GM23338 (cell line): Measurements from ENCODE around the gene SNX17. TPM values are rescaled to one million over a fixed set of nuclear protein-coding genes. Genes with fewer than 3 reads are reported as not detected.

Source experiments
- ATAC-seq: fragments of 200-7000 bp; cut with Tn5 transposase; 3 replicates; pipeline ENCODE4 v1.9.1; 2020
- DNase-seq: peaks from one replicate; pipeline ENCODE4 v3.0.0-alpha.2; 2015; ENCODE audit warnings: low spot score
- H2AFZ ChIP-seq: fragments of 200-600 bp; sonication (generic); 2 replicates; pipeline ENCODE4 v1.8.0; 2016; ENCODE audit warnings: antibody characterized with exemption, mild to moderate bottlenecking, moderate library complexity
- H3F3A ChIP-seq: fragments of 200-600 bp; sonication (generic); replicated peaks from 2 replicates; pipeline ENCODE4 v1.8.0; 2017; ENCODE audit warnings: antibody characterized with exemption, mixed run types, low read depth
- H3K27ac ChIP-seq: fragments of 200-600 bp; sonication (generic); 2 replicates; pipeline ENCODE4 v1.6.1; 2016; ENCODE audit warnings: low read depth
- H3K27me3 ChIP-seq: fragments of 200-600 bp; sonication (generic); 2 replicates; pipeline ENCODE4 v1.8.0; 2016; ENCODE audit warnings: mild to moderate bottlenecking, mixed run types, moderate library complexity; ENCODE audit not compliant: insufficient read depth
- H3K36me3 ChIP-seq: fragments of 200-600 bp; sonication (generic); 2 replicates; pipeline ENCODE4 v1.8.0; 2016; ENCODE audit warnings: mild to moderate bottlenecking; ENCODE audit not compliant: insufficient read depth
- H3K4me1 ChIP-seq: fragments of 200-600 bp; sonication (generic); 2 replicates; pipeline ENCODE4 v1.8.0; 2016; ENCODE audit warnings: mild to moderate bottlenecking, moderate library complexity; ENCODE audit not compliant: insufficient read depth
- H3K4me2 ChIP-seq: fragments of 200-600 bp; sonication (generic); 2 replicates; pipeline ENCODE4 v1.7.1; 2017; ENCODE audit warnings: mixed run types
- H3K4me3 ChIP-seq: fragments of 200-600 bp; sonication (generic); 2 replicates; pipeline ENCODE4 v1.6.1; 2016; ENCODE audit warnings: mixed run types
- H3K79me2 ChIP-seq: fragments of 200-600 bp; sonication (generic); replicated peaks from 2 replicates; pipeline ENCODE4 v1.8.0; 2017; ENCODE audit warnings: mild to moderate bottlenecking; ENCODE audit not compliant: insufficient read depth
- H3K9me2 ChIP-seq: fragments of 200-600 bp; sonication (generic); 2 replicates; pipeline ENCODE4 v1.8.0; 2017; ENCODE audit not compliant: insufficient read depth
- H4K20me1 ChIP-seq: fragments of 200-600 bp; sonication (generic); replicated peaks from 2 replicates; pipeline ENCODE4 v1.8.0; 2017; ENCODE audit warnings: mild to moderate bottlenecking; ENCODE audit not compliant: insufficient read depth
- H3K27ac Mint-ChIP-seq: 2 replicates; pipeline ENCODE4 v1.8.0; 2020; ENCODE audit warnings: inconsistent platforms, mild to moderate bottlenecking, moderate library complexity, mixed read lengths
- H3K27me3 Mint-ChIP-seq: 3 replicates; pipeline ENCODE4 v1.8.0; 2022; ENCODE audit warnings: low read depth, mild to moderate bottlenecking, moderate library complexity, mixed read lengths, inconsistent platforms; ENCODE audit not compliant: insufficient read depth, poor library complexity
- H3K36me3 Mint-ChIP-seq: 3 replicates; pipeline ENCODE4 v1.8.0; 2021; ENCODE audit warnings: low read depth, mild to moderate bottlenecking, inconsistent platforms, moderate library complexity, mixed read lengths
- H3K4me1 Mint-ChIP-seq: 3 replicates; pipeline ENCODE4 v1.8.0; 2020; ENCODE audit warnings: mild to moderate bottlenecking, inconsistent platforms, mixed read lengths
- H3K4me3 Mint-ChIP-seq: 3 replicates; pipeline ENCODE4 v1.8.0; 2021; ENCODE audit warnings: moderate library complexity, mild to moderate bottlenecking, inconsistent platforms, mixed read lengths
- H3K9me3 Mint-ChIP-seq: 3 replicates; pipeline ENCODE4 v1.8.0; 2020; ENCODE audit warnings: moderate library complexity, mild to moderate bottlenecking, inconsistent platforms, mixed read lengths
- CREB1 ChIP-seq: fragments of 250-450 bp; sonication (Bioruptor Pico); IDR thresholded peaks from 2 replicates; pipeline ENCODE4 v1.5.0; 2020; ENCODE audit warnings: low read depth, mild to moderate bottlenecking, moderate library complexity
- CTCF ChIP-seq, 2 experiments: fragments of 200-600 bp in 1 of 2; sonication (generic) in 1 of 2; conservative IDR thresholded peaks; 2 replicates each; pipeline versions ENCODE4 v1.5.1 to v1.6.1; 2016 to 2017; ENCODE audit warnings: antibody characterized with exemption in 2 of 2, low read depth in 2 of 2, mild to moderate bottlenecking in 2 of 2, moderate library complexity in 1 of 2
- ETS1 ChIP-seq: IDR thresholded peaks from 2 replicates; pipeline ENCODE4 v1.6.1; 2016; ENCODE audit warnings: antibody characterized with exemption
- EZH2 ChIP-seq: fragments of 200-600 bp; sonication (generic); IDR thresholded peaks from one replicate; pipeline ENCODE4 v1.8.0; 2017; ENCODE audit warnings: antibody characterized with exemption, mild to moderate bottlenecking, low read depth; ENCODE audit not compliant: unreplicated experiment
- EZH2phosphoT487 ChIP-seq: fragments of 200-600 bp; sonication (generic); IDR thresholded peaks from one replicate; pipeline ENCODE4 v1.8.1; 2018; ENCODE audit warnings: antibody characterized with exemption; ENCODE audit not compliant: unreplicated experiment
- JUNB ChIP-seq: IDR thresholded peaks from one replicate; pipeline ENCODE4 v1.6.1; 2016; ENCODE audit warnings: antibody characterized with exemption; ENCODE audit not compliant: unreplicated experiment
- NANOG ChIP-seq: IDR thresholded peaks from 2 replicates; pipeline ENCODE4 v1.6.1; 2016; ENCODE audit warnings: antibody characterized with exemption, borderline replicate concordance
- POLR2AphosphoS5 ChIP-seq: IDR thresholded peaks from 2 replicates; pipeline ENCODE4 v1.6.1; 2016; ENCODE audit warnings: antibody characterized with exemption, low read depth
- STAT1 ChIP-seq: IDR thresholded peaks from one replicate; pipeline ENCODE4 v1.6.1; 2016; ENCODE audit warnings: antibody characterized with exemption; ENCODE audit not compliant: unreplicated experiment
- ZNF114 ChIP-seq: fragments of 250-450 bp; sonication (Bioruptor Pico); IDR thresholded peaks from 2 replicates; pipeline ENCODE4 v1.5.0; 2020; ENCODE audit warnings: mild to moderate bottlenecking, moderate library complexity
- ZNF331 ChIP-seq: fragments of 250-450 bp; sonication (Bioruptor Pico); IDR thresholded peaks from 2 replicates; pipeline ENCODE4 v1.5.0; 2020; ENCODE audit warnings: low read depth, mild to moderate bottlenecking, moderate library complexity
- polyA plus RNA-seq: library from polyadenylated mRNA; unstranded; fragments of >200 nt; fragmentation: Nextera tagmentation; extraction: Ambion mirVana; gene quantifications from 2 replicates; pipeline ENCODE4 v1.2.1, GENCODE V29; 2016
- total RNA-seq: library from RNA; depleted of rRNA; stranded (reverse); fragments of >200 nt; shearing (Covaris generic); gene quantifications from 2 replicates; pipeline ENCODE4 v1.2.3, GENCODE V29; 2014
- TF ChIP-seq, protein P1 (sequence below): fragments of 250-450 bp; sonication (Bioruptor Pico); IDR thresholded peaks from 2 replicates; pipeline ENCODE4 v1.5.0; 2020; ENCODE audit warnings: mild to moderate bottlenecking, moderate library complexity
- TF ChIP-seq, protein P2 (sequence below): IDR thresholded peaks from one replicate; pipeline ENCODE4 v1.6.1; 2018; ENCODE audit warnings: antibody characterized with exemption; ENCODE audit not compliant: unreplicated experiment

The SNX17 gene
- total and polyA plus RNA-seq, 2 experiments from 2014 or later: 34.0 to 58.0 TPM

DNA sequence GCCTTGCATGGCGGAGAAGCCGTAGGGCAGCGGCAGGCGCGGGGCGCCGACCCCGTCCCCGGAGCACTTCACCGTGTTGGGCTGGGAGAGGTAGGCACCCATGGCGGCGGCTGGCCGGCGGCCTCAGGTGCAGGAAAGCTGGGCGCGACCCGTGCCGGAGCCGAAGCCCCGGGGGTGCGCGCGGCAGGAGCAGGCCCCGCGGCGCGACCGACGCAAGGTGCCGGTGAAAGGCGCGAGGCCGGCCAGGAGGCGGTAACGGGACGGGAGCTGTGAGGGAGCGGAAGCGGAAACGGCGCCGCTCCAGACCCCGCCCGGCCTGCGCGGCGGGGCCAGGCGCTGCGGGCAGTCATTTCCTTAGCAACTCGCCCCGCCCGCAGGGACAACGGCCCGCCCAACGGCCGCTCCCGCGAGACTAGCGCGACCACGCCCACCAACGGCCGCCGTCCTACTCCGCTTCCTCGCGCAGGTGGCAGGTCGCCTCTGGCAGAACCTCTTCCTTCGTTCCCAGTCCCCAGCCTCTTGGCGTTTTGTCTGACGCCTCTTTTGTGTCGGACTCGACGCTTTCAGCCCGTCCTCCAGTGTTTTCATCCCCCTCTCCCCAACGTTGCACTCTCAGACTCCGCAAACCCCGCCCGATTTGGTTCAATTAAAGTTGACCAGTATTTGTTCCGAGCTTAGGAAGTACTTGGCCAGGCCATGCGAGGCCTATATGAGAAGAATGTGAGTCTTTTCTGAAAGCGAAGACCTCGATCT, 39.1 kb downstream of the SNX17 start, which contains the start of gene PPM1G:
Gene PPM1G, minus strand, starts transcription at position 271 of the 753 bp plus-strand sequence. Its CDS starts 169 bp downstream, at position 102.
- peaks cover 12% of the 10 kb centered on the region for H3K27me3 Mint-ChIP-seq

More for the DNA sequence above, 39.1 kb downstream of the SNX17 start, which contains the start of gene PPM1G:
- TF ChIP-seq ZNF114 (CRISPR knock-in tag) (no peak), POLR2AphosphoS5 (peak; percentile 100), CTCF (conservative IDR thresholded peaks at IDR 0.05; ENCODE audit: low read depth in 2 of 2) (no peak), NANOG (no peak), JUNB (no peak), ETS1 (peak; percentile 69), STAT1 (no peak), CREB1 (CRISPR knock-in tag) (0 out of 2 replicates have a peak, but pooled peaks have one; percentile 1), EZH2phosphoT487 (no peak), EZH2 (no peak), ZNF331 (CRISPR knock-in tag) (no peak)
- TF ChIP-seq, protein P1, sequence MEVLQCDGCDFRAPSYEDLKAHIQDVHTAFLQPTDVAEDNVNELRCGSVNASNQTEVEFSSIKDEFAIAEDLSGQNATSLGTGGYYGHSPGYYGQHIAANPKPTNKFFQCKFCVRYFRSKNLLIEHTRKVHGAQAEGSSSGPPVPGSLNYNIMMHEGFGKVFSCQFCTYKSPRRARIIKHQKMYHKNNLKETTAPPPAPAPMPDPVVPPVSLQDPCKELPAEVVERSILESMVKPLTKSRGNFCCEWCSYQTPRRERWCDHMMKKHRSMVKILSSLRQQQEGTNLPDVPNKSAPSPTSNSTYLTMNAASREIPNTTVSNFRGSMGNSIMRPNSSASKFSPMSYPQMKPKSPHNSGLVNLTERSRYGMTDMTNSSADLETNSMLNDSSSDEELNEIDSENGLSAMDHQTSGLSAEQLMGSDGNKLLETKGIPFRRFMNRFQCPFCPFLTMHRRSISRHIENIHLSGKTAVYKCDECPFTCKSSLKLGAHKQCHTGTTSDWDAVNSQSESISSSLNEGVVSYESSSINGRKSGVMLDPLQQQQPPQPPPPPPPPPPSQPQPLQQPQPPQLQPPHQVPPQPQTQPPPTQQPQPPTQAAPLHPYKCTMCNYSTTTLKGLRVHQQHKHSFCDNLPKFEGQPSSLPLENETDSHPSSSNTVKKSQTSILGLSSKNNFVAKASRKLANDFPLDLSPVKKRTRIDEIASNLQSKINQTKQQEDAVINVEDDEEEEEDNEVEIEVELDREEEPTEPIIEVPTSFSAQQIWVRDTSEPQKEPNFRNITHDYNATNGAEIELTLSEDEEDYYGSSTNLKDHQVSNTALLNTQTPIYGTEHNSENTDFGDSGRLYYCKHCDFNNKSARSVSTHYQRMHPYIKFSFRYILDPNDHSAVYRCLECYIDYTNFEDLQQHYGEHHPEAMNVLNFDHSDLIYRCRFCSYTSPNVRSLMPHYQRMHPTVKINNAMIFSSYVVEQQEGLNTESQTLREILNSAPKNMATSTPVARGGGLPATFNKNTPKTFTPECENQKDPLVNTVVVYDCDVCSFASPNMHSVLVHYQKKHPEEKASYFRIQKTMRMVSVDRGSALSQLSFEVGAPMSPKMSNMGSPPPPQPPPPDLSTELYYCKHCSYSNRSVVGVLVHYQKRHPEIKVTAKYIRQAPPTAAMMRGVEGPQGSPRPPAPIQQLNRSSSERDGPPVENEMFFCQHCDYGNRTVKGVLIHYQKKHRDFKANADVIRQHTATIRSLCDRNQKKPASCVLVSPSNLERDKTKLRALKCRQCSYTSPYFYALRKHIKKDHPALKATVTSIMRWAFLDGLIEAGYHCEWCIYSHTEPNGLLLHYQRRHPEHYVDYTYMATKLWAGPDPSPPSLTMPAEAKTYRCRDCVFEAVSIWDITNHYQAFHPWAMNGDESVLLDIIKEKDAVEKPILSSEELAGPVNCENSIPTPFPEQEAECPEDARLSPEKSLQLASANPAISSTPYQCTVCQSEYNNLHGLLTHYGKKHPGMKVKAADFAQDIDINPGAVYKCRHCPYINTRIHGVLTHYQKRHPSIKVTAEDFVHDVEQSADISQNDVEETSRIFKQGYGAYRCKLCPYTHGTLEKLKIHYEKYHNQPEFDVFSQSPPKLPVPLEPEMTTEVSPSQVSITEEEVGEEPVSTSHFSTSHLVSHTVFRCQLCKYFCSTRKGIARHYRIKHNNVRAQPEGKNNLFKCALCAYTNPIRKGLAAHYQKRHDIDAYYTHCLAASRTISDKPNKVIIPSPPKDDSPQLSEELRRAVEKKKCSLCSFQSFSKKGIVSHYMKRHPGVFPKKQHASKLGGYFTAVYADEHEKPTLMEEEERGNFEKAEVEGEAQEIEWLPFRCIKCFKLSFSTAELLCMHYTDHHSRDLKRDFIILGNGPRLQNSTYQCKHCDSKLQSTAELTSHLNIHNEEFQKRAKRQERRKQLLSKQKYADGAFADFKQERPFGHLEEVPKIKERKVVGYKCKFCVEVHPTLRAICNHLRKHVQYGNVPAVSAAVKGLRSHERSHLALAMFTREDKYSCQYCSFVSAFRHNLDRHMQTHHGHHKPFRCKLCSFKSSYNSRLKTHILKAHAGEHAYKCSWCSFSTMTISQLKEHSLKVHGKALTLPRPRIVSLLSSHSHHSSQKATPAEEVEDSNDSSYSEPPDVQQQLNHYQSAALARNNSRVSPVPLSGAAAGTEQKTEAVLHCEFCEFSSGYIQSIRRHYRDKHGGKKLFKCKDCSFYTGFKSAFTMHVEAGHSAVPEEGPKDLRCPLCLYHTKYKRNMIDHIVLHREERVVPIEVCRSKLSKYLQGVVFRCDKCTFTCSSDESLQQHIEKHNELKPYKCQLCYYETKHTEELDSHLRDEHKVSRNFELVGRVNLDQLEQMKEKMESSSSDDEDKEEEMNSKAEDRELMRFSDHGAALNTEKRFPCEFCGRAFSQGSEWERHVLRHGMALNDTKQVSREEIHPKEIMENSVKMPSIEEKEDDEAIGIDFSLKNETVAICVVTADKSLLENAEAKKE (CRISPR knock-in tag): no peak
- TF ChIP-seq, protein P2, sequence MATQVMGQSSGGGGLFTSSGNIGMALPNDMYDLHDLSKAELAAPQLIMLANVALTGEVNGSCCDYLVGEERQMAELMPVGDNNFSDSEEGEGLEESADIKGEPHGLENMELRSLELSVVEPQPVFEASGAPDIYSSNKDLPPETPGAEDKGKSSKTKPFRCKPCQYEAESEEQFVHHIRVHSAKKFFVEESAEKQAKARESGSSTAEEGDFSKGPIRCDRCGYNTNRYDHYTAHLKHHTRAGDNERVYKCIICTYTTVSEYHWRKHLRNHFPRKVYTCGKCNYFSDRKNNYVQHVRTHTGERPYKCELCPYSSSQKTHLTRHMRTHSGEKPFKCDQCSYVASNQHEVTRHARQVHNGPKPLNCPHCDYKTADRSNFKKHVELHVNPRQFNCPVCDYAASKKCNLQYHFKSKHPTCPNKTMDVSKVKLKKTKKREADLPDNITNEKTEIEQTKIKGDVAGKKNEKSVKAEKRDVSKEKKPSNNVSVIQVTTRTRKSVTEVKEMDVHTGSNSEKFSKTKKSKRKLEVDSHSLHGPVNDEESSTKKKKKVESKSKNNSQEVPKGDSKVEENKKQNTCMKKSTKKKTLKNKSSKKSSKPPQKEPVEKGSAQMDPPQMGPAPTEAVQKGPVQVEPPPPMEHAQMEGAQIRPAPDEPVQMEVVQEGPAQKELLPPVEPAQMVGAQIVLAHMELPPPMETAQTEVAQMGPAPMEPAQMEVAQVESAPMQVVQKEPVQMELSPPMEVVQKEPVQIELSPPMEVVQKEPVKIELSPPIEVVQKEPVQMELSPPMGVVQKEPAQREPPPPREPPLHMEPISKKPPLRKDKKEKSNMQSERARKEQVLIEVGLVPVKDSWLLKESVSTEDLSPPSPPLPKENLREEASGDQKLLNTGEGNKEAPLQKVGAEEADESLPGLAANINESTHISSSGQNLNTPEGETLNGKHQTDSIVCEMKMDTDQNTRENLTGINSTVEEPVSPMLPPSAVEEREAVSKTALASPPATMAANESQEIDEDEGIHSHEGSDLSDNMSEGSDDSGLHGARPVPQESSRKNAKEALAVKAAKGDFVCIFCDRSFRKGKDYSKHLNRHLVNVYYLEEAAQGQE: no peak
- H3K27ac ChIP-seq: peak within 1 kb of the TSS; percentile 93
- H3K36me3 Mint-ChIP-seq: peaks cover 28% of the 10 kb centered on the region
- DNase-seq (peak; percentile 97), ATAC-seq (peak; percentile 93)
- H3K9me2 ChIP-seq: peaks cover 10% of the 10 kb centered on the region; the same call in 1 of the 2 replicates
- peak within 1 kb of the TSS; percentile 91 for H3K27ac Mint-ChIP-seq
- peaks cover 27% of the 10 kb centered on the region for H4K20me1 ChIP-seq
- peaks cover 46% of the 10 kb centered on the region for H3K79me2 ChIP-seq
- H3K4me3 Mint-ChIP-seq: peak within 1 kb of the TSS; percentile 87
- peaks cover 13% of the 10 kb centered on the region; the same call in 2 of the 3 replicates for H3K4me1 Mint-ChIP-seq
- peak within 1 kb of the TSS; percentile 64 for H3K4me3 ChIP-seq
- H3K9me3 Mint-ChIP-seq: peaks cover 5% of the 10 kb centered on the region; the same call in 1 of the 3 replicates
- peaks cover 23% of the 10 kb centered on the region; the same call in 1 of the 2 replicates for H3K4me1 ChIP-seq
- peak within 1 kb of the TSS; percentile 90 for H3K4me2 ChIP-seq
- no peaks in the 10 kb centered on the region for H3K27me3 ChIP-seq
- H3F3A ChIP-seq: peaks cover 3% of the 10 kb centered on the region; the same call in 1 of the 2 replicates
- H3K36me3 ChIP-seq: 0 out of 2 replicates have a peak, but pooled peaks cover 8% of the 10 kb centered on the region
- peak within 1 kb of the TSS; percentile 94 for H2AFZ ChIP-seq
